Measurements from ENCODE around the gene SHFL. TPM values are rescaled to one million over a fixed set of nuclear protein-coding genes. Genes with fewer than 3 reads are reported as not detected.

SHFL gene
- polyA plus RNA-seq, 4 donors: 24.6 to 28.9 (median 26.1) TPM

GRCh38 chr19:10124429-10124828 lies 38.3 kb downstream of the SHFL start:
- DNase-seq (ENCODE audit: low read depth in 4 of 4, low spot score in 3 of 4): no peak

- no peak for DNase-seq (ENCODE audit: low read depth in 4 of 4, low spot score in 3 of 4)
Measured at GRCh38 chr19:10126213-10126639, 40.1 kb downstream of the SHFL start.

- no peak for DNase-seq (ENCODE audit: low read depth in 4 of 4, low spot score in 3 of 4)
Measured at GRCh38 chr19:10132905-10133304, 46.8 kb downstream of the SHFL start.

GRCh38 chr19:10133596-10133995 lies 47.5 kb downstream of the SHFL start:
- DNase-seq (ENCODE audit: low read depth in 4 of 4, low spot score in 3 of 4): no peak

GRCh38 chr19:10134040-10134439 lies 47.9 kb downstream of the SHFL start:
- DNase-seq (ENCODE audit: low read depth in 4 of 4, low spot score in 3 of 4): no peak

- no peak for DNase-seq (ENCODE audit: low read depth in 4 of 4, low spot score in 3 of 4)
Measured at GRCh38 chr19:10135551-10136334, 49.6 kb downstream of the SHFL start.

- no peak for DNase-seq (ENCODE audit: low read depth in 4 of 4, low spot score in 3 of 4)
Measured at GRCh38 chr19:10136936-10137335, 50.8 kb downstream of the SHFL start.

GRCh38 chr19:10137751-10138682 lies 51.9 kb downstream of the SHFL start:
- DNase-seq (ENCODE audit: low read depth in 4 of 4, low spot score in 3 of 4): no peak

- DNase-seq (ENCODE audit: low read depth in 4 of 4, low spot score in 3 of 4): no peak
Measured at GRCh38 chr19:10138879-10139795, 53.0 kb downstream of the SHFL start.

GRCh38 chr19:10139952-10140351 lies 53.8 kb downstream of the SHFL start:
- DNase-seq (ENCODE audit: low read depth in 4 of 4, low spot score in 3 of 4): no peak

- DNase-seq (ENCODE audit: low read depth in 4 of 4, low spot score in 3 of 4): no peak
Measured at GRCh38 chr19:10141479-10141878, 55.4 kb downstream of the SHFL start.

GRCh38 chr19:10141973-10142372 lies 55.9 kb downstream of the SHFL start:
- no peak for DNase-seq (ENCODE audit: low read depth in 4 of 4, low spot score in 3 of 4)

Other genes with a start within 250 kb of the SHFL start
- 10 to 100 TPM; 16.1 to 29.2 (median 18.0) TPM for gene OLFM2, start 149.8 kb upstream of the SHFL start, polyA plus RNA-seq (ENCODE audit: insufficient read length in 4 of 4)
- 1 to 10 TPM in 1 of 4 donors, under 1 TPM in 3; 0.73 to 3.1 (median 0.85) TPM for gene COL5A3, start 75.8 kb upstream of the SHFL start, polyA plus RNA-seq (ENCODE audit: insufficient read length in 4 of 4)
- gene RDH8, start 72.8 kb upstream of the SHFL start, polyA plus RNA-seq (ENCODE audit: insufficient read length in 4 of 4): under 1 TPM in 1 of 4 donors, not detected in 3; 0.10 TPM
- gene ANGPTL6, start 16.4 kb downstream of the SHFL start, polyA plus RNA-seq (ENCODE audit: insufficient read length in 4 of 4): 1 to 10 TPM; 2.3 to 4.8 (median 2.9) TPM
- 10 to 100 TPM; 28.6 to 36.4 (median 32.1) TPM for gene PPAN, start 20.0 kb downstream of the SHFL start, polyA plus RNA-seq (ENCODE audit: insufficient read length in 4 of 4)
- gene P2RY11, start 25.4 kb downstream of the SHFL start, polyA plus RNA-seq (ENCODE audit: insufficient read length in 4 of 4): 10 to 100 TPM; 10.4 to 13.9 (median 12.2) TPM
- 100 to 1,000 TPM; 188 to 215 (median 195) TPM for gene EIF3G, start 33.6 kb downstream of the SHFL start, polyA plus RNA-seq (ENCODE audit: insufficient read length in 4 of 4)
- gene DNMT1, start 108.6 kb downstream of the SHFL start, polyA plus RNA-seq (ENCODE audit: insufficient read length in 4 of 4): 100 to 1,000 TPM in 3 of 4 donors, 10 to 100 TPM in 1; 89.1 to 111 (median 105) TPM
- 10 to 100 TPM; 11.1 to 12.5 (median 11.8) TPM for gene S1PR2, start 145.0 kb downstream of the SHFL start, polyA plus RNA-seq (ENCODE audit: insufficient read length in 4 of 4)
- 10 to 100 TPM; 38.3 to 57.4 (median 39.5) TPM for gene MRPL4, start 165.9 kb downstream of the SHFL start, polyA plus RNA-seq (ENCODE audit: insufficient read length in 4 of 4)
- gene ICAM1, start 184.8 kb downstream of the SHFL start, polyA plus RNA-seq (ENCODE audit: insufficient read length in 4 of 4): 1 to 10 TPM; 6.1 to 7.5 (median 6.6) TPM
- under 1 TPM; 0.17 to 0.57 (median 0.46) TPM for gene ICAM4, start 200.6 kb downstream of the SHFL start, polyA plus RNA-seq (ENCODE audit: insufficient read length in 4 of 4)
- gene ICAM5, start 203.6 kb downstream of the SHFL start, polyA plus RNA-seq (ENCODE audit: insufficient read length in 4 of 4): under 1 TPM; 0.10 to 0.38 (median 0.14) TPM
- 1 to 10 TPM; 4.0 to 6.8 (median 5.1) TPM for gene ZGLP1, start 223.5 kb downstream of the SHFL start, polyA plus RNA-seq (ENCODE audit: insufficient read length in 4 of 4)
- gene FDX2, start 229.7 kb downstream of the SHFL start, polyA plus RNA-seq (ENCODE audit: insufficient read length in 4 of 4): 10 to 100 TPM; 18.6 to 25.9 (median 20.7) TPM
- 10 to 100 TPM; 27.3 to 40.6 (median 31.2) TPM for gene RAVER1, start 247.2 kb downstream of the SHFL start, polyA plus RNA-seq (ENCODE audit: insufficient read length in 4 of 4)